GM12872 (cell line): Measurements from ENCODE around the gene C2orf76.

Source experiments
- TF ChIP-seq, protein P1 (sequence below): IDR thresholded peaks from 3 replicates; pipeline ENCODE4 v1.5.1; 2011; ENCODE audit warnings: low read depth, mild to moderate bottlenecking, low read length, moderate library complexity; ENCODE audit not compliant: insufficient read depth

Gene C2orf76

DNA sequence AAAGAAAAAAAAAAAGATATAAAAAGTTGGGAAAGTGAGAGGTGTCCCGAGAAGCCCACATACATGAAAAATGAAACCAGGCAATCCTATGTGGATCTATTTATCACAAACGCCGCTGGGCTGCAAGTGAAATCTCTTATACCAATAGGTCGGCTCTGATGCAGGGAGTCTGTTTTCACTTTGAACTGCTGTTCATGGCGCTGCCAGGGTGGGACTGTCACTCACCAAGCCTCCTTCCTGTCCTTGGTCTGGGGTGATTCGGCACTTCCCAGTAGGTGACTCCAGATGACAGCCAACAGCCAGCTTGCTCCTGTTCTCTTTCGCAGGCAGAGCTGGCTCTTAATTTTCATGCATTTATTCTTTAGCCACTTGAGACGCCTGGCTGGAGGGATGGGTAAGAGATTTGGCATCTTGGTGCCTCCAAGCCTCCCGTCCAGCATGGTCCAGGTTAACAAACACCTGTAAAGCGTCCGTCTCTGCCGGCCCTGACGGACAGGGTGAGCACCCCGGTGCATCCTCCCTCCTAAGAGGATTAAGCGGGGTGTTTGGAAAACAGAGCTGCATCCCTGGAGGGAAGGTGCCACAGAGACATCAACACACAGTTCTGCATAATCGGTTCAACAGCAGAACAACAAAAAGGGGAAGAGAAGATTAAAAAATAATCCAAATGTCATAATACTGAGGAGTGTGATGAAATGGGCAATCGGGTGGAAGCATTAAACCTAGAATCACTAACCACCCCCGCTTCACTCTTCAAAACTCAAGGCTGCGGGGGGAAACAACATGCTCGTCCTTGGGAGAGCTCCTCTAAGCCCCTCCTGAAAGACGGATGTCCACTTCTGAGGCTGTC is 84.3 kb downstream of the C2orf76 start:
- TF ChIP-seq, protein P1, sequence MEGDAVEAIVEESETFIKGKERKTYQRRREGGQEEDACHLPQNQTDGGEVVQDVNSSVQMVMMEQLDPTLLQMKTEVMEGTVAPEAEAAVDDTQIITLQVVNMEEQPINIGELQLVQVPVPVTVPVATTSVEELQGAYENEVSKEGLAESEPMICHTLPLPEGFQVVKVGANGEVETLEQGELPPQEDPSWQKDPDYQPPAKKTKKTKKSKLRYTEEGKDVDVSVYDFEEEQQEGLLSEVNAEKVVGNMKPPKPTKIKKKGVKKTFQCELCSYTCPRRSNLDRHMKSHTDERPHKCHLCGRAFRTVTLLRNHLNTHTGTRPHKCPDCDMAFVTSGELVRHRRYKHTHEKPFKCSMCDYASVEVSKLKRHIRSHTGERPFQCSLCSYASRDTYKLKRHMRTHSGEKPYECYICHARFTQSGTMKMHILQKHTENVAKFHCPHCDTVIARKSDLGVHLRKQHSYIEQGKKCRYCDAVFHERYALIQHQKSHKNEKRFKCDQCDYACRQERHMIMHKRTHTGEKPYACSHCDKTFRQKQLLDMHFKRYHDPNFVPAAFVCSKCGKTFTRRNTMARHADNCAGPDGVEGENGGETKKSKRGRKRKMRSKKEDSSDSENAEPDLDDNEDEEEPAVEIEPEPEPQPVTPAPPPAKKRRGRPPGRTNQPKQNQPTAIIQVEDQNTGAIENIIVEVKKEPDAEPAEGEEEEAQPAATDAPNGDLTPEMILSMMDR = no peak

DNA sequence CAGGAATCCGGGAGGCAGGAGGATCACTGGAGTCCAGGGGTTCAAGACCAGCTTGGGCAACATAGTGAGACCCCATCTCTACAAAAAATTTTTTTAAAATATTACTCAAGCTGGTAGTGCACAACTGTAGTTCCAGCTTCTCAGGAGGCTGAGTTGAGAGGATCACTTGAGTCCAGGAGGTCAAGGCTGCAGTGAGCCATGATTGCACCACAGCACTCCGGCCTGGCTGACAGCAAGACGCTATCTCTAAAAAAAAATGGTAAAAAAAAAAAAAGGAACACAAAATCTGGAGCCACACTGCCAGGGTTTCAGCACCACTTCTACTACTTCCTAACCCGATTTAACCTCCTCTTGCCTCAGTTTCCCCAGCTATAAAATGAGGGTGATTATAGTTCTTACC is 86.0 kb downstream of the C2orf76 start:
- TF ChIP-seq, protein P1 = no peak

DNA sequence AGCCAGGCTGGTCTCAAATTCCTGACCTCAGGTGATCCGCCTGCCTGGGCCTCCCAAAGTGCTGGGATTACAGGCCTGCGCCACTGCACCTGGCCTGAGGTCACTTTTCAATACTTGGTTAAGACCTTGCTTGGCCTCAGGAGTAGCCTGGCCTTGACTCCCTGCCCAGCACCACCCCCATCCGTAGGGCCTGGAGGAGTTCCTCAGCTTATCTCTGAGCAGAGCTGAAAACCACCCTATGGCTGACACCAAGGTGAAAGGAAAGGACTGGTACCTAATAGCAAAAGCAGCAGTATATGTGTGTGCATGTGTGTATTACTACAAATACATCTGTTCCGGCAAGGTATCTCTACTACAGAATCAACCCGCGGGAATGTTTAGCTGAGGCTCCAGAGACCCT is 87.0 kb downstream of the C2orf76 start:
- TF ChIP-seq, protein P1 = no peak

DNA sequence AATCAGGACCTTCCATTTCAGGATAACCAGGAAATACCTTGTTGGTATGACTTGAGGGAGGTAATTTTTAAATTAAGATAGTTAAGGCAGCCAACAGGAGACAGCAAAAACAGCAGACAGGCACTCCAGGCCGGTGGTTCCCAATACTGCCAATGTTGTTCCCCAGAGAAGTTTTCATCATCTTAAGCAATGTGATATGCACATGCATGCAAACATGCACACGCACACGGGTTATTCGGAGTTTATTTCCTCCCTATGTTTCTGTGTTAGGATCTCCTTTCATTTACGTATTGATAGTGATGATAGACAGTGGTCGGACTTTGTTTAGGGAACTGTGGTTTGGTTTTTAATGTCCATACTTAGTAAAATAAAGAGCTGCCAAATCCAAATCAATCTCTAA is 87.7 kb downstream of the C2orf76 start:
- TF ChIP-seq, protein P1 = no peak

DNA sequence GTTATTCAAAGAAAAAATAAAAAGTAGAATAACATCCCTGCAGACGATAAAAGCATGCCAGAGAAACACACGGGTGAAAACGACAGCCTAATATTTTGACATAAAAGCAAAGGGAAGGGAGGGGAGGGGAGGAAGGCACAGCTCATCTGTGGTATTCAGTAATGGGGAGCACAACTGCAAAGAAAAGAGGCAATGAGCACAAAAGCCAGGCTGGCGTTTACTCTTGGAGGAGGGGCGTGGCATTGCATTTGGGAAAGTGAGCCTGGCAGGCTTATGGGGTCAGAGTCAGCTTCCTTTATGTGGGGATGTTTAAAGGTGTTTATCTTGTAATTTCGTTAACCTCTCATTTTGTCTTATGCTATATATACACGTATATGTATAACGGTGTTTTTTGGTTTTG is 89.8 kb downstream of the C2orf76 start:
- TF ChIP-seq, protein P1 = no peak

DNA sequence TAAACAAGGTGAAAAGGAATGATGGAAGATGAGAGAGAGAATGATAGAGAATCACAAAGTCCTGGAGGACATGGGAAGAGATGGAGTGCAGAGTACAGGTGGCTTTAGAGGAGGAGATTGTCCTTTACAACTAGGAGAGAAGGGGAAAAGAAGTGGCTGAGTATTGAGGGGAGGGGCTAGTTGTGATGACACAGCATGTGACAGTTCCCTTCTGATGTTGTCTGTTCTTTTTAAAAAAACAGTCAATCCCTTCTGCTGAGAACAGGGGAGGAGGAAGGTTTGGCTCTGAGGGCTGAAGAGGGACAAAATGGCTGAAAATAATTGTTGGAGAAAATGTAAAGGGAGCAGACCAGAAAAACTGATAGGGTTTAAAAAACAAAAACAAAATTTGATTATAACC is 99.0 kb downstream of the C2orf76 start:
- TF ChIP-seq, protein P1 = no peak

DNA sequence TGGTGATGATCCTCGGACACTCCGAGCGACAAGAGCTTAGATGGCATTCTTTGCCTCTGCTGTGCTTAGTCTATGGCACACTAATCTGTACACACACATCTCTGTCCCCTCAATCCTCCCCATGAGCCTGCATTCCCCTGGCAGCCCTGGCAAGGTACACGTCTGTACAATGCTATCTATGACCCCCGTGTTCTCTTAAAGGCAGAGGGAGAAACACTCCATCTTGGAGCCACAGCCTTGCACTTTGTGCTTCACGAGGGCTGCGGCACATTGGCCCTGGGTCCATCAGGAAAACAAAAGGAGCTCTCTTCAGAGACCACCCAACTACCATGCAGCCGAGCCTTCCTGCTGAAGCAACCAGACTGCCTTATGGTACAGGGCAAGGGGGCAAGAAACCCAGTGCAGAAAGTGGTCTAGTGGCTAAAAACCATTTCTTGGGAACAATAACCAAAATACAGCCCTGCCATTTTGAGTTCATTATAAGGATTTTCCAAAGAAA is 100.5 kb downstream of the C2orf76 start:
- TF ChIP-seq, protein P1 = no peak
